ENCODE measurements around the gene WRNIP1. TPM values are rescaled to one million over a fixed set of nuclear protein-coding genes. Genes with fewer than 3 reads are reported as not detected.

Gene WRNIP1
- total and polyA plus RNA-seq, 2 of the 13 experiments (the other 11 are each of a cell fraction or from before 2014, with no cell fraction given): 77.7 to 90.3 TPM

DNA sequence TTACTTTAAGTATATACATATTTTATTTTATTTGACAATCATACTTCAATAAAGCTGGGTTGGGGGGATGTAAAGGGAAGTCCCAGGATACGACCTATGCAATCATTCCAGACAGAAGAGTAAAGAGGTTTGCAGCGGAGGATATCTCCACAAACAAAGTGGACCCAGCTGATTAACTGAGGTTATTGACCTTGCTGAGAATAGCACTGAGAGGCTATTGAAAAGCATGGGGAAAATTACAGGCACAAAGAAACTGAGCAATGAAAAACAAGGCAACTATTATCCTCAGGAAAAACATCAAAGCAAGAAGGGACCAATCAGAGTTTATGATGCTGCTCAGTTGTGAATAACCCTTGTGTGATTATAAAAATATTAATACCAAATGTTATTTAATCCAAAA, 43.8 kb downstream of the WRNIP1 start (continued):
- TF ChIP-seq MXD4 (CRISPR knock-in tag; IDR thresholded peaks at IDR 0.05) (no peak), NFE2 (CRISPR knock-in tag; IDR thresholded peaks at IDR 0.05) (no peak), KLF15 (CRISPR knock-in tag; IDR thresholded peaks at IDR 0.05; ENCODE audit: borderline replicate concordance) (no peak), KLF11 (CRISPR knock-in tag; IDR thresholded peaks at IDR 0.05) (no peak), NFKB2 (CRISPR knock-in tag; IDR thresholded peaks at IDR 0.05; ENCODE audit: borderline replicate concordance) (no peak), CBFB (CRISPR knock-in tag; IDR thresholded peaks at IDR 0.05) (no peak), PRPF4 (IDR thresholded peaks at IDR 0.05; ENCODE audit: low read depth, low read length, poor library complexity, severe bottlenecking) (no peak), ARHGAP35 (CRISPR knock-in tag; IDR thresholded peaks at IDR 0.05; ENCODE audit: borderline replicate concordance) (no peak), ZNF674 (CRISPR knock-in tag; IDR thresholded peaks at IDR 0.05; ENCODE audit: low read depth) (no peak), KLF6 (CRISPR knock-in tag; IDR thresholded peaks at IDR 0.05) (no peak), NCOR1 (IDR thresholded peaks at IDR 0.05; ENCODE audit: borderline replicate concordance, low read length) (no peak), ATF7 (IDR thresholded peaks at IDR 0.05) (no peak), ATF7 (CRISPR knock-in tag; IDR thresholded peaks at IDR 0.05) (no peak), HMGA1 (CRISPR knock-in tag; conservative IDR thresholded peaks at IDR 0.05) (no peak), ZBTB8A (CRISPR knock-in tag; IDR thresholded peaks at IDR 0.05; ENCODE audit: borderline replicate concordance, low read depth) (no peak), ZBTB7A (CRISPR knock-in tag; IDR thresholded peaks at IDR 0.05) (no peak), SIN3A (IDR thresholded peaks at IDR 0.05; ENCODE audit: borderline replicate concordance, low read depth, low read length) (no peak), KLF9 (CRISPR knock-in tag; IDR thresholded peaks at IDR 0.05; ENCODE audit: low read depth) (no peak), KDM5B (CRISPR knock-in tag; IDR thresholded peaks at IDR 0.05; ENCODE audit: borderline replicate concordance) (no peak), PLRG1 (conservative IDR thresholded peaks at IDR 0.05) (no peak)
- TF ChIP-seq, protein P1, sequence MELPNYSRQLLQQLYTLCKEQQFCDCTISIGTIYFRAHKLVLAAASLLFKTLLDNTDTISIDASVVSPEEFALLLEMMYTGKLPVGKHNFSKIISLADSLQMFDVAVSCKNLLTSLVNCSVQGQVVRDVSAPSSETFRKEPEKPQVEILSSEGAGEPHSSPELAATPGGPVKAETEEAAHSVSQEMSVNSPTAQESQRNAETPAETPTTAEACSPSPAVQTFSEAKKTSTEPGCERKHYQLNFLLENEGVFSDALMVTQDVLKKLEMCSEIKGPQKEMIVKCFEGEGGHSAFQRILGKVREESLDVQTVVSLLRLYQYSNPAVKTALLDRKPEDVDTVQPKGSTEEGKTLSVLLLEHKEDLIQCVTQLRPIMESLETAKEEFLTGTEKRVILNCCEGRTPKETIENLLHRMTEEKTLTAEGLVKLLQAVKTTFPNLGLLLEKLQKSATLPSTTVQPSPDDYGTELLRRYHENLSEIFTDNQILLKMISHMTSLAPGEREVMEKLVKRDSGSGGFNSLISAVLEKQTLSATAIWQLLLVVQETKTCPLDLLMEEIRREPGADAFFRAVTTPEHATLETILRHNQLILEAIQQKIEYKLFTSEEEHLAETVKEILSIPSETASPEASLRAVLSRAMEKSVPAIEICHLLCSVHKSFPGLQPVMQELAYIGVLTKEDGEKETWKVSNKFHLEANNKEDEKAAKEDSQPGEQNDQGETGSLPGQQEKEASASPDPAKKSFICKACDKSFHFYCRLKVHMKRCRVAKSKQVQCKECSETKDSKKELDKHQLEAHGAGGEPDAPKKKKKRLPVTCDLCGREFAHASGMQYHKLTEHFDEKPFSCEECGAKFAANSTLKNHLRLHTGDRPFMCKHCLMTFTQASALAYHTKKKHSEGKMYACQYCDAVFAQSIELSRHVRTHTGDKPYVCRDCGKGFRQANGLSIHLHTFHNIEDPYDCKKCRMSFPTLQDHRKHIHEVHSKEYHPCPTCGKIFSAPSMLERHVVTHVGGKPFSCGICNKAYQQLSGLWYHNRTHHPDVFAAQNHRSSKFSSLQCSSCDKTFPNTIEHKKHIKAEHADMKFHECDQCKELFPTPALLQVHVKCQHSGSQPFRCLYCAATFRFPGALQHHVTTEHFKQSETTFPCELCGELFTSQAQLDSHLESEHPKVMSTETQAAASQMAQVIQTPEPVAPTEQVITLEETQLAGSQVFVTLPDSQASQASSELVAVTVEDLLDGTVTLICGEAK (IDR thresholded peaks at IDR 0.05): no peak
- TF ChIP-seq, protein P1 (CRISPR knock-in tag; IDR thresholded peaks at IDR 0.05): no peak
- TF ChIP-seq, protein P2, sequence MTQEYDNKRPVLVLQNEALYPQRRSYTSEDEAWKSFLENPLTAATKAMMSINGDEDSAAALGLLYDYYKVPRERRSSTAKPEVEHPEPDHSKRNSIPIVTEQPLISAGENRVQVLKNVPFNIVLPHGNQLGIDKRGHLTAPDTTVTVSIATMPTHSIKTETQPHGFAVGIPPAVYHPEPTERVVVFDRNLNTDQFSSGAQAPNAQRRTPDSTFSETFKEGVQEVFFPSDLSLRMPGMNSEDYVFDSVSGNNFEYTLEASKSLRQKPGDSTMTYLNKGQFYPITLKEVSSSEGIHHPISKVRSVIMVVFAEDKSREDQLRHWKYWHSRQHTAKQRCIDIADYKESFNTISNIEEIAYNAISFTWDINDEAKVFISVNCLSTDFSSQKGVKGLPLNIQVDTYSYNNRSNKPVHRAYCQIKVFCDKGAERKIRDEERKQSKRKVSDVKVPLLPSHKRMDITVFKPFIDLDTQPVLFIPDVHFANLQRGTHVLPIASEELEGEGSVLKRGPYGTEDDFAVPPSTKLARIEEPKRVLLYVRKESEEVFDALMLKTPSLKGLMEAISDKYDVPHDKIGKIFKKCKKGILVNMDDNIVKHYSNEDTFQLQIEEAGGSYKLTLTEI (CRISPR knock-in tag; conservative IDR thresholded peaks at IDR 0.05): no peak

All from HepG2 (cell line).